ENCODE results near the gene LIN28A. TPM values are rescaled to one million over a fixed set of nuclear protein-coding genes. Genes with fewer than 3 reads are reported as not detected.

Gene LIN28A
- total and polyA plus RNA-seq, 2 experiments from 2014 or later: 604 to 1,571 TPM

DNA sequence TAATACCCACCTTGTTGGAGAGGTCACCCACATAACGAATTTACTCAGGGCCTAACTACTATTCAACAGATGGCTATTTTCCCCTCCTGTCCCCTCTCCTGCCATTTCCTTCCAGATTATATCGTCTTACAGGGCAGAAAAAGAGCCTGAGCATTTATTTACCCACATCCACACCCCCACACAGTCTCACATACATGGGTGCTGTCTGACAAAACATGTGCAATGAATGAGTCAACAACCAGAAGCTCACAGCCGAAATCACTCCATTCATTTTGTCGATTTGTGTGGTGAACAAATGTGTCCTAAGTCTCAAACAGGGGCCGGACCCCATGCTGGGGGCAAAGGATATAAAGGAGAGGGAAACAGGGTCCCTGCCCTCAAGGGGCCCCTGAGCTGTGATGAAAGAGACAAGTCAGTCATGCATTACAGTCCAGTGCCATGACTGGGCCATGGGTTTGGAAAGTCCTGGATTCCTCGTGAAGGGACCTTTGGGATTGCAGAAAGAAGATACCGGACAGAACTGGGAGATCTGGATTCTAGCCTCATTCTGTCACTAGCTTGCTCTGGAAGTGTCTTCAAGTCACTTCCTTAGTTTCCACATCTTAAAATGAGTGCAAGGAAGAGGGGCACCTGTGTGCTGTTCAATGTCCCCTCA lies 21.7 kb upstream of the LIN28A start:
- no peak overlapping the region for H3K4me2 ChIP-seq
- TF ChIP-seq, protein P1, sequence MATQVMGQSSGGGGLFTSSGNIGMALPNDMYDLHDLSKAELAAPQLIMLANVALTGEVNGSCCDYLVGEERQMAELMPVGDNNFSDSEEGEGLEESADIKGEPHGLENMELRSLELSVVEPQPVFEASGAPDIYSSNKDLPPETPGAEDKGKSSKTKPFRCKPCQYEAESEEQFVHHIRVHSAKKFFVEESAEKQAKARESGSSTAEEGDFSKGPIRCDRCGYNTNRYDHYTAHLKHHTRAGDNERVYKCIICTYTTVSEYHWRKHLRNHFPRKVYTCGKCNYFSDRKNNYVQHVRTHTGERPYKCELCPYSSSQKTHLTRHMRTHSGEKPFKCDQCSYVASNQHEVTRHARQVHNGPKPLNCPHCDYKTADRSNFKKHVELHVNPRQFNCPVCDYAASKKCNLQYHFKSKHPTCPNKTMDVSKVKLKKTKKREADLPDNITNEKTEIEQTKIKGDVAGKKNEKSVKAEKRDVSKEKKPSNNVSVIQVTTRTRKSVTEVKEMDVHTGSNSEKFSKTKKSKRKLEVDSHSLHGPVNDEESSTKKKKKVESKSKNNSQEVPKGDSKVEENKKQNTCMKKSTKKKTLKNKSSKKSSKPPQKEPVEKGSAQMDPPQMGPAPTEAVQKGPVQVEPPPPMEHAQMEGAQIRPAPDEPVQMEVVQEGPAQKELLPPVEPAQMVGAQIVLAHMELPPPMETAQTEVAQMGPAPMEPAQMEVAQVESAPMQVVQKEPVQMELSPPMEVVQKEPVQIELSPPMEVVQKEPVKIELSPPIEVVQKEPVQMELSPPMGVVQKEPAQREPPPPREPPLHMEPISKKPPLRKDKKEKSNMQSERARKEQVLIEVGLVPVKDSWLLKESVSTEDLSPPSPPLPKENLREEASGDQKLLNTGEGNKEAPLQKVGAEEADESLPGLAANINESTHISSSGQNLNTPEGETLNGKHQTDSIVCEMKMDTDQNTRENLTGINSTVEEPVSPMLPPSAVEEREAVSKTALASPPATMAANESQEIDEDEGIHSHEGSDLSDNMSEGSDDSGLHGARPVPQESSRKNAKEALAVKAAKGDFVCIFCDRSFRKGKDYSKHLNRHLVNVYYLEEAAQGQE (IDR thresholded peaks at IDR 0.05; ENCODE audit: unreplicated experiment): no peak
- TF ChIP-seq JUNB (IDR thresholded peaks at IDR 0.05; ENCODE audit: unreplicated experiment): no peak
- no peak for TF ChIP-seq ZNF114 (CRISPR knock-in tag; IDR thresholded peaks at IDR 0.05)
- peaks cover 34% of the 10 kb centered on the region for H3K4me1 Mint-ChIP-seq

DNA sequence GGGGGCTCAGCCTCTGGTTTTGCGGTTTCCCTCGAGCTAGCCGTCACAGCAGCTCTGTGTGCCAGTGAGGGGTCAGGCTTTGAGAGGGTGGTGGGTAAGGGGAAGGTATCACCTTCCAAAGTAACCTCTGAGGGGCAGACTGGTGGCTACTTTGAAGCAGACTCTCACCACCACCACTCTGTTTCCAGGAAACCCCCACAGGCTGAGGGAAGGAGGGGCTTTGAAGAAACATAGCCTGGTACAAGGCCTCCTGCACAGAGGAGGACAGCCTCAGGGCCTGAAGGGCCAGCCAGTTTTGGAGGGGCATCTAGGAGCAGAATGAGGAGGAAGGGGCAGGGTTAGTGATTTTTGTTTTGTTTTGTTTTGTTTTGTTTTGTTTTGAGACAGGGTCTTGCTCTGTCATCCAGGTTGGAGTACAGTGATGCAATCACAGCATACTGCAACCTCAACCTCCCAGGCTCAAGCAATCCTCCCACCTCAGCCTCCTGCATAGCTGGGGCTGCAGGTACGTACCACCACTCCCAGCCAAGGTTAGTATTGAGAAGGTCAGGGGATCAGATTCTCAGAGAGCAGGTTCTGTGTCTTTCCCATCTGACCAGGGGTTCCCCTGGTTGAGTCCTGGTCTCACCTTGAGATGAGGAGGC lies 20.9 kb upstream of the LIN28A start:
- H3K9me3 Mint-ChIP-seq: no peaks in the 10 kb centered on the region; the same call in 2 of the 3 replicates
- H3K27ac ChIP-seq (ENCODE audit: low read depth): no peak overlapping the region
- H3K27me3 Mint-ChIP-seq (ENCODE audit: insufficient read depth, low read depth, poor library complexity): peaks cover 10% of the 10 kb centered on the region
- peaks cover 15% of the 10 kb centered on the region for H3K4me1 ChIP-seq (ENCODE audit: insufficient read depth)
- H3K36me3 Mint-ChIP-seq (ENCODE audit: low read depth): no peaks in the 10 kb centered on the region
- H2AFZ ChIP-seq: no peak overlapping the region
- ATAC-seq: no peak
- DNase-seq (ENCODE audit: low spot score): no peak
- H3K4me3 Mint-ChIP-seq: no peak overlapping the region
- no peak overlapping the region for H3K4me3 ChIP-seq
- no peaks in the 10 kb centered on the region for H3K9me2 ChIP-seq (ENCODE audit: insufficient read depth)
- TF ChIP-seq, protein P2, sequence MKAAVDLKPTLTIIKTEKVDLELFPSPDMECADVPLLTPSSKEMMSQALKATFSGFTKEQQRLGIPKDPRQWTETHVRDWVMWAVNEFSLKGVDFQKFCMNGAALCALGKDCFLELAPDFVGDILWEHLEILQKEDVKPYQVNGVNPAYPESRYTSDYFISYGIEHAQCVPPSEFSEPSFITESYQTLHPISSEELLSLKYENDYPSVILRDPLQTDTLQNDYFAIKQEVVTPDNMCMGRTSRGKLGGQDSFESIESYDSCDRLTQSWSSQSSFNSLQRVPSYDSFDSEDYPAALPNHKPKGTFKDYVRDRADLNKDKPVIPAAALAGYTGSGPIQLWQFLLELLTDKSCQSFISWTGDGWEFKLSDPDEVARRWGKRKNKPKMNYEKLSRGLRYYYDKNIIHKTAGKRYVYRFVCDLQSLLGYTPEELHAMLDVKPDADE (IDR thresholded peaks at IDR 0.05): no peak
- TF ChIP-seq ZNF114 (CRISPR knock-in tag; IDR thresholded peaks at IDR 0.05) (no peak), EZH2 (IDR thresholded peaks at IDR 0.05; ENCODE audit: low read depth, unreplicated experiment) (no peak), POLR2AphosphoS5 (IDR thresholded peaks at IDR 0.05; ENCODE audit: low read depth) (no peak), CREB1 (CRISPR knock-in tag; IDR thresholded peaks at IDR 0.05; ENCODE audit: low read depth) (no peak), NANOG (IDR thresholded peaks at IDR 0.05; ENCODE audit: borderline replicate concordance) (no peak)
- TF ChIP-seq, protein P1 (IDR thresholded peaks at IDR 0.05; ENCODE audit: unreplicated experiment): no peak
- no peaks in the 10 kb centered on the region for H4K20me1 ChIP-seq (replicated peaks; ENCODE audit: insufficient read depth)
- no peak overlapping the region for H3K4me2 ChIP-seq
- H3K27ac Mint-ChIP-seq: no peak overlapping the region
- H3K79me2 ChIP-seq (replicated peaks; ENCODE audit: insufficient read depth): no peaks in the 10 kb centered on the region
- H3K36me3 ChIP-seq (ENCODE audit: insufficient read depth): no peaks in the 10 kb centered on the region
- H3F3A ChIP-seq (replicated peaks; ENCODE audit: low read depth): no peaks in the 10 kb centered on the region
- H3K27me3 ChIP-seq (ENCODE audit: insufficient read depth): no peaks in the 10 kb centered on the region
- H3K4me1 Mint-ChIP-seq: peaks cover 34% of the 10 kb centered on the region

More for the DNA sequence above, 21.7 kb upstream of the LIN28A start:
- H2AFZ ChIP-seq: no peak overlapping the region
- H3K4me1 ChIP-seq (ENCODE audit: insufficient read depth): peaks cover 15% of the 10 kb centered on the region
- Mint-ChIP-seq H3K9me3 (no peaks in the 10 kb centered on the region; the same call in 2 of the 3 replicates), H3K27me3 (ENCODE audit: insufficient read depth, low read depth, poor library complexity) (peaks cover 10% of the 10 kb centered on the region), H3K36me3 (ENCODE audit: low read depth) (no peaks in the 10 kb centered on the region), H3K27ac (no peak overlapping the region; the same call in 1 of the 2 replicates), H3K4me3 (no peak overlapping the region)
- DNase-seq (ENCODE audit: low spot score) (no peak), ATAC-seq (no peak)
- H3K4me3 ChIP-seq: no peak overlapping the region
- H3K9me2 ChIP-seq (ENCODE audit: insufficient read depth): no peaks in the 10 kb centered on the region
- H3K79me2 ChIP-seq (replicated peaks; ENCODE audit: insufficient read depth): no peaks in the 10 kb centered on the region
- H4K20me1 ChIP-seq (replicated peaks; ENCODE audit: insufficient read depth): no peaks in the 10 kb centered on the region
- H3K27me3 ChIP-seq (ENCODE audit: insufficient read depth): no peaks in the 10 kb centered on the region
- H3F3A ChIP-seq (replicated peaks; ENCODE audit: low read depth): no peaks in the 10 kb centered on the region
- no peaks in the 10 kb centered on the region for H3K36me3 ChIP-seq (ENCODE audit: insufficient read depth)
- H3K27ac ChIP-seq (ENCODE audit: low read depth): no peak overlapping the region

Data from GM23338 (cell line).